ENCODE data around the gene C3.
"Not testable (repeated sequence)": the region's sequence is repeated elsewhere in the genome, so short reads cannot be mapped to it uniquely, and the experiment has no call there.

Gene C3

DNA sequence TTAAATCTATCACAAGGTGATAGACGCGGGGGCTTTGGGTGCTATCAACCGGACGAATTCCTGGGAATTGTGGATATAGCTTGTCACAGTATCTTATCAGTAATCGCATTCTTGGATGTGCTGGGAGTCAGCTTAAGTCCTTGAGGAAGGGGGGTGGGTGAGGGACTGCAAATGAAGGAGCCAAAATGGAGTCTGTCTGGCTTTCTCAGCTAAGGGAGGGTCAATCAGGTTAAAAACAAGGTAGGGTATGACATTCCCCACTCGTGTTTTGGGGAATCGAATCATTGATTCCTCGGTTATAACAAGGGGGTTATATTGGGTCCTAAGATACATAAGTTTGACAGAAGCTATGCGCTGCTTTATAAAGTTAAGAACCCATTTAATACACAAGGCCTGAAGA is 64.1 kb downstream of the C3 start:
- not testable (repeated sequence) for DNase-seq

DNA sequence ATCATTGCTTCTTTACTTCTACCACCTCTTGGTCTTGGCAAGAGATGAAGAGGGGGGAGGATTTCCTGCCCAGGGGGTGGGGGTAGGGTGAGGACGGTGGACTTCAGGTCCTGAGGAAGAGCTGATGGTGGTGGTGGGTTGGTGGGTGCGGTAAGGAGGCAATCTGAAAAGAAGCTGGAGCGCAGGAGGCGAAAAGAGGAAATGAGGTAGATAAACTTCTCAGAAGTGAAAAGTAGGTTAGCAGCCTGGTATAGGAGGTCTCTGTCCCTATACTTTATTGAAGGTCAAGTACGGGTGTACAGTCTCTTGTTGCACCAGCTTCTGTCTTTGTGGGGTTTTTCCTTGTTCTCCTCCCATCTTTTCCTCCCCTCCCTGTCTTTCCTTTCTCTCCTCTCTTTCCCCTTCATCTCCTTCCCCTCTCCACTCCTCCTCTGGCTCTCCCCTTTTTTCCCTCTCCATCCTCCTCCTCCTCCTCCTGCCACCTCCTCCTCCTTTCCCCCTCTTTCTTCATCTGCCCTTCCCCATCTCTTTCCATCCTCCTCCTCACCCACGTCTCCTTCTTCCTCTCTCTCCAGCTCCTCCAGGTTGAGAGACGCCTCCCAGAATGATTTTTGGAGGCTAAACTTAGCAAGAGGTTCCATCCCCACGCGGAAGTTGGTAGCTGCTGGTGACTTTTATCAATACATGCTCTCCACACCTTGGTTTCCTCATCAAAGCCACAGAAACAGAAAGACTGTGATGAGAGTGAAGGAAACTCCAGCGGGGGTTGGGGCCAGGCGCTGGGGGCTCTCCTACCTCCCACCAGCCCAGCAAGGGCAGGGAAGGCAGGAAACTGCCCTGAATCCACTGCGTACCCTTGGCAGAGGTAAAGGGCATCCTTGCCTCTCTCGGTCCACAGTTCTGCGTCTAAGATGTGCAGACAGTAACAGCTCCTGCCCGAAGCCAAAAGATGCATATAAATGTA is 65.8 kb downstream of the C3 start:
- peak; percentile 43 for DNase-seq

DNA sequence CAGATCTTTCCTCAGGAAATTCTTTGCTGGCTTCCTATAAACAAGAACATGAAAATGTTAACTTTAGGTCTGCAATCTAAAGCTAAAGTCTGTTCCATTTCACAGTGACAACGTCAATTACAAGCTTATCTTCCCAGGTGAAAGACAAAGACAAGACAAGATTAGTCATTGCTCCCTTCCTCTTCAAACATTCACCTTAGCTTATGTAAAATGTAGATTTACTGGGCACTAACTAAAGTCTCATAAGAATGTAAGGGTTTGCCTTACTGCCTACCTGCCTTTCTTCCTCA is 67.7 kb downstream of the C3 start:
- DNase-seq: no peak

DNA sequence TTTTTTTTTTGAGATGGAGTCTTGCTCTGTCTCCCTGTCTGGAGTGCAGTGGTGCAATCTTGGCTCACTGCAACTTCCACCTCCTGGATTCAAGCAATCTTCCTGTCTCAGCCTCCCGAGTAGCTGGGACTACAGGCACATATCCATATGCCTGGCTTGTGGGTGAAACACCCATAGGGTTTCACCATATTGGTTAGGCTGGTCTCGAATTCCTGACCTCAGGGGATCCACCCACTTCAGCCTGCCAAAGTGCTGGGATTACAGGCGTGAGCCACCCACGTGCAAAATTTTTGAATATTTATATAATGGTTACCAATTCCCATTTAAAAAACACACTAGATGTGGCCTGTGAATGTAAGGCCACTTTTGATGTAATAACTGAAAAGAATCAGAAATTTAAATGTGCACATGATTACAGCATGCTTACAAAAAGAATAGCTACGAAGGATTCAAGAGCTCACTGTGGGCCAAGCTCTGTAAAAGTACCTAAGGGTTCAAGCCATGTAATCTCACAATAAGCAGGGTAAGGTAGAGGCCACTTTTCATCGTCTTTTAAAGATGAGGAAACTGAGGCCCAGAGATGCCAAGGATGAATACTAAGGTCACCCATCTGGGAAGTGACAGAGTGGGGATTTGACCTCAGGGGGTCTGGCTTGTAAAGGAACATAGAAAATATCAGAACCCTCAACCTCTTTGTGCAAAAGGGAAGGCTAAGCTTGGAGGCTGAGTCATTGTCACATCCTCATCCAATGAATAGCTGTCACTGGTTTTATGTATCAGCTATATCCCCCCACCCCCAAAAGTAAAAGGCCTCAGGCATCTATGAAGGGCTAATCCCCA is 68.3 kb downstream of the C3 start:
- no peak for DNase-seq

DNA sequence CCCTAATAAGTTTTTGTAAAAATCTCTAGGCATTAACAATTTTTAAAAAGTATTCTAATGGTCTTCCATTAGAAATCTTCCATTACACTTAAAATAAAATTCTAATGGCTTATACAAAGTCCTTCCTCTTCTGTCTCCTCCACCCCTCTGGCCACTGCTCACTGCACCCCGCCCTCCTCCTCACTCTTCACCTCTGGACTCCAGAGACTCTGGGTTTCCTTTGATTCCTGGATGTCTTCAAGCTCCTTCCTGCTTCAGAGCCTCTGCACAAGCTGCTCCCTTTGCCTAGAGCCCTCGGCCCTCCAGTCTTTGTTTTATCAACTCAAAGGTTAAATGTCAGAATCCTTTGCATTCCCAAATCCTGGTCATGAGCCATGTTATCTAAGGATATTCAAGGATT is 71.3 kb downstream of the C3 start:
- DNase-seq: no peak

DNA sequence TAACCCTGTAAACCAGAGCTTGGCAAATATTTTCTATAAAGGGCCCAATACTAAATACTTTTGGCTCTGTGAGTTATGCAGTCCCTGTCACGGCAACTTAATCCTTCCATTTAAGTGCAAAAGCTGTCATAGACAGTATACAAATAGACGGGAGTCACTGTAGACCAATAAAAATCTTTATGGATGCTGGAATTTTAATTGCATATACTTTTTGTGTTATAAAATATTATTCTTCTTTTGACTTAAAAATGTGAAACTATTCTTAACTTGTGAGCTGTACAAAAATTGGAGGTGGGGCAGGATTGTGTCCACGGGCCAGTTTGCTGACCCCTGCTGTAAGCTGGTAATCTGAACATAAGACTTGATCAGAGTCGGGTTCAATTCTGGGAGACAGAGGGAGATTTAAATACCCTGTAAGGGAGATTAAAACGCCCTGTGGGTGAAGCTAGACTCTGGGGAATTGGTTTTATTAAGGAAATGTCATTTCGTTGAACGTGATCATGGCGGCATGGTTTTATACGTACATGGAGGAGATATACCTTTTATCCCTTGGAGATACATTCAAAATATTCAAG is 72.2 kb downstream of the C3 start:
- DNase-seq: no peak

DNA sequence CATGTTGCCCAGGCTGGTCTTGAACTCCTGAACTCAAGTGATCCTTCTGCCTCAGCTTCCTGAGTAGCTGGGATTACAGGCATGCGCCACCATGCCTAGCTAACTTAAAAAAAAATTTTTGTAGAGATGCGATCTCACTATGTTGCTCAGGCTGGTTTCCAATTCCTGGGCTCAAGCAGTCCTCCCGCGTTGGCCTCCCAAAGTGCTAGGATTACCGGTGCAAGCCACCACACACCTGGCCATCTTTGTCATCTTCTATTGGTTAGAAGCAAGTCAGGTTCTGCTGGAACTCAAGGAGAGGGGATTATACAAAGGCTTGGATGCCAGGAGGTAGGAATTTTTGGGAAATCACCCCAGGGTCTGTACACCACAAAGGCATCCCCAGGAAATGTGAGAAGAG is 75.7 kb downstream of the C3 start:
- no peak for DNase-seq

DNA sequence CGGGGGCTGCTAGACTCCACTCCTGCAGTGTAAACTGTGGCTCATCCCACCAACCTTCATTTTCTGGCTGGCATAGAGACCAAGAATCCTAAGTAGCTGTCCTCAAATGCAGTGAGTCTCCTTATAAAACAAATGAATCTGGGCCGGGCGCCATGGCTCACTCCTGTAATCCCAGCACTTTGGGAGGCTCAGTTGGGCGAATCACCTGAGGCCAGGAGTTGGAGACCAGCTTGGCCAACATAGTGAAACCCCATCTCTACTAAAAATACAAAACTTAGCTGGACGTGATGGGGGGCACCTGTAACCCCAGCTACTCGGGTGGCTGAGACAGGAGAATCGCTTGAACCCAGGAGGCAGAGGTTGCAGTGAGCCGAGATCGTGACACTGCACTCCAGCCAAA is 80.1 kb downstream of the C3 start:
- not testable (repeated sequence) for DNase-seq

DNA sequence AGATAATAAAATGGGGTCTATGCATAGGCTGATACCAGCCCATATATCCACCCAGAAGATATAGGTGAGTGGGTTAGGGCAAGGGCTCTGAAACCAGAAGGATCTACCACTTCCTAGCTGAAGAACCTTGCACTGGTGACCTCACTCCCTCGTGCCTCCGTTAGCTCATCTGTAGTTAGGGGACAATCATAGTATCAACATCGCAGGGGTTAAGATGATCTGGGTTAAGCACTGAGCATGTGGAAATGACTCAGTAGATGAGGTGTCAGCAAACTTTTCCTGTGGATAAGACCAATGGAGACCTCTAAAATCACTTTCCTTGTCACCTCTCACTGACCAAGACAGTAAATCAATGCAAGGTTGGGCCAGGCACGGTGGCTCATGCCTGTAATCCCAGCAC is 81.0 kb downstream of the C3 start:
- peak; percentile 53 for DNase-seq

DNA sequence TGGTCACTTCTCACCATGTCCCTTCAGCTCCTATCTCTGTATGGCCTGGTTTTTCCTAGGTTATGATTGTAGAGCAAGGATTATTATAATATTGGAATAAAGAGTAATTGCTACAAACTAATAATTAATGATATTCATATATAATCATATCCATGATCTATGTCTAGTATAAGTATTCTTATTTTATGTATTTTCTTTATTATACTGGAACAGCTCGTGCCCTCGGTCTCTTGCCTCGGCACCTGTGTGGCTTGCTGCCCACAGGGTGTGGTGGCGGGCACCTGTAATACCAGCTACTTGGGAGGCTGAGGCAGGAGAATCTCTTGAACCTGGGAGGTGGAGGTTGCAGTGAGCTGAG is 87.0 kb downstream of the C3 start:
- DNase-seq: not testable (repeated sequence)

DNA sequence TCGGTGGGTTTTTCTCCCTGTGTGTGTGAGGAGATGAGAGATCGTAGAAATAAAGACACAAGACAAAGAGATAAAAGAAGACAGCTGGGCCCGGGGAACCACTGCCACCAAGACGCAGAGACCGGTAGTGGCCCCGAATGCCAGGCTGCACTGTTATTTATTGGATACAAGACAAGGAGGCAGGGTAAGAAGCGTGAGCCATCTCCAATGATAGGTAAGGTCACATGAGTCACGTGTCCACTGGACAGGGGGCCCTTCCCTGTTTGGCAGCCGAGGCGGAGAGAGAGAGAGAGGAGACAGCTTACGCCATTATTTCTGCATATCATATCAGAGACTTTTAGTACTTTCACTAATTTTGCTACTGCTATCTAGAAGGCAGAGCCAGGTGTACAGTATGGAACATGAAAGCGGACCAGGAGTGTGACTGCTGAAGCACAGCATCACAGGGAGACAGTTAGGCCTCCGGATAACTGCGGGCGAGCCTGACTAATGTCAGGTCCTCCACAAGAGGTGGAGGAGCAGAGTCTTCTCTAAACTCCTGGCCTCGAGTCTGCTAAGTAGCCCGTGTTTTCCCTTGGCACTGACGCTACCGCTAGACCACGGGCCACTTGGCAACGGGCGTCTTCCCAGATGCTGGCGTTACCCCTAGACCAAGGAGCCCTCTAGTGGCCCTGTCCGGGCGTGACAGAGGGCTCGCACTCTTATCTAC is 87.5 kb downstream of the C3 start:
- DNase-seq: peak; percentile 77

DNA sequence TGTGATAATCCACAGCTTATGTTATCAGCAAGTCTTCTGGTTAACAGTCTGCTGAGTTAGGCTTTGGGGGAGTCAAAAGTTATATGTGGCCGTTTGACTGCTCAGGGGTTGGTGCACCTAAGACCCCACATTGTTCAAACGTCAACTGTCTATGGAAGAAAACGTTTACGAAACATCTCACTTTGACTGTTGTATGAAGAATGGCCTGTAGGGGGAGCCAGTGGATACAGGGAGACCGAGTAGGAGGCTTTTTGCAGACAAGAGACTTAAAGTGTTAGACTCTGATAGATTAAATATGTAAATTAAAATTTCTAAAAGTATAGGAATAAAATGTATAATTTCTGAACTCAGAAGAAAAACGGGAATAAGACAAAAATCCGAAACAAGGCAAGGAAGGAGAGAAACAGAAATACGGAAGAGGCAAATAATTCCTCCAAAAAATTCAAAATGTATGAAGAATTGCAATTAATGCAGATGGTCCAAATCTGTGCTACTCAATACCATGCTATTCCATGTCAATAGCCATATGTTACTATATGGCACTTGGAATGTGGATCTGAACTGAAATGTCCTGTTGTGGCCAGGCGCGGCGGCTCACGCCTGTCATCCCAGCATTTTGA is 88.3 kb downstream of the C3 start:
- DNase-seq: peak; percentile 78
